A673 (cell line): ENCODE measurements around the gene PCCA. TPM values are rescaled to one million over a fixed set of nuclear protein-coding genes. Genes with fewer than 3 reads are reported as not detected.

ENCODE experiments used
- BruUV-seq: library from RNA; stranded (reverse); fragments of 400-500 nt; replicated peaks from 2 replicates; lab custom pipeline; 2021; lab: Mats Ljungman, UMichigan
- CTCF ChIA-PET: fragments of 300-600 bp; sonication (Branson Sonifier 250); formaldehyde crosslinking; loops from one replicate; lab custom pipeline; 2022; ENCODE audit warnings: antibody characterized with exemption; lab: Charles Lee
- POLR2A ChIA-PET: fragments of 300-600 bp; sonication (Branson Sonifier 250); formaldehyde crosslinking; loops from one replicate; lab custom pipeline; 2022; ENCODE audit warnings: antibody characterized with exemption; ENCODE audit not compliant: low non-redundant PET; lab: Charles Lee
- DNase-seq: peaks from one replicate; pipeline ENCODE4 v3.0.0-alpha.2; 2015; ENCODE audit warnings: low spot score
- H3K27ac ChIP-seq: fragments of 200-600 bp; sonication (generic); 2 replicates; pipeline ENCODE4 v1.5.1; 2016; ENCODE audit warnings: mixed run types, low read depth, mild to moderate bottlenecking, mixed read lengths, antibody characterized with exemption, low read length; ENCODE audit not compliant: poor library complexity, severe bottlenecking
- H3K27me3 ChIP-seq: fragments of 200-600 bp; sonication (generic); replicated peaks from 2 replicates; pipeline ENCODE4 v1.6.1; 2017; ENCODE audit warnings: mixed run types, low read depth, mild to moderate bottlenecking, mixed read lengths, antibody characterized with exemption, low read length; ENCODE audit not compliant: insufficient read depth, poor library complexity
- H3K36me3 ChIP-seq: fragments of 200-600 bp; sonication (generic); 2 replicates; pipeline ENCODE4 v1.6.1; 2016; ENCODE audit warnings: mixed run types, mild to moderate bottlenecking, mixed read lengths, antibody characterized with exemption, low read length; ENCODE audit not compliant: insufficient read depth, poor library complexity, severe bottlenecking
- H3K4me1 ChIP-seq: fragments of 200-600 bp; sonication (generic); 2 replicates; pipeline ENCODE4 v1.6.1; 2017; ENCODE audit warnings: mixed run types, mild to moderate bottlenecking, mixed read lengths, antibody characterized with exemption, low read length; ENCODE audit not compliant: insufficient read depth, poor library complexity, severe bottlenecking
- H3K4me3 ChIP-seq: fragments of 200-600 bp; sonication (generic); 2 replicates; pipeline ENCODE4 v1.5.1; 2016; ENCODE audit warnings: low read depth, mixed run types, mild to moderate bottlenecking, mixed read lengths, low read length; ENCODE audit not compliant: poor library complexity, severe bottlenecking
- H3K9me3 ChIP-seq: fragments of 200-600 bp; sonication (generic); 2 replicates; pipeline ENCODE4 v1.6.1; 2016; ENCODE audit warnings: mixed run types, low read depth, mild to moderate bottlenecking, mixed read lengths, antibody characterized with exemption, low read length; ENCODE audit not compliant: poor library complexity, severe bottlenecking
- CTCF ChIP-seq: fragments of 300-800, 200-600 bp; sonication (generic); conservative IDR thresholded peaks from 2 replicates; pipeline ENCODE4 v1.5.1; 2017; ENCODE audit warnings: low read depth, mild to moderate bottlenecking, antibody characterized with exemption, low read length, moderate library complexity, mixed read lengths
- EZH2 ChIP-seq: fragments of 200-600 bp; sonication (generic); IDR thresholded peaks from 2 replicates; pipeline ENCODE4 v1.6.1; 2017; ENCODE audit warnings: borderline replicate concordance, low read depth, mild to moderate bottlenecking, mixed read lengths, antibody characterized with exemption, low read length; ENCODE audit not compliant: poor library complexity, severe bottlenecking
- intact Hi-C: fragments of 100-400 bp; cut with micrococcal nuclease; formaldehyde crosslinking; loops from one replicate; pipeline ENCODE4 v1.10.0; 2022; ENCODE audit not compliant: unreplicated experiment
- total RNA-seq: library from RNA; stranded (reverse); gene quantifications from 2 replicates; pipeline ENCODE4 v1.2.3, GENCODE V29; 2021

Gene PCCA
- total RNA-seq, 1 experiment from 2014 or later, result 93.0 TPM

GRCh38 chr13:100470866-100471505, 382.1 kb downstream of the PCCA start:
- BruUV-seq, result no TSS peak
- H3K27me3 ChIP-seq, result no peaks in the 10 kb centered on the region
- CTCF ChIA-PET, result no interaction called here
- no peaks in the 10 kb centered on the region for H3K9me3 ChIP-seq
- no peak overlapping the region for H3K27ac ChIP-seq
- intact Hi-C loops, result no loop called here
- H3K36me3 ChIP-seq, result no peaks in the 10 kb centered on the region
- H3K4me3 ChIP-seq, result no peak overlapping the region
- no peak for TF ChIP-seq EZH2
- no peak for TF ChIP-seq CTCF
- DNase-seq, result no peak
- POLR2A ChIA-PET, result no interaction called here
- peaks cover 14% of the 10 kb centered on the region for H3K4me1 ChIP-seq

GRCh38 chr13:100473087-100473486, 384.2 kb downstream of the PCCA start:
- no peak for TF ChIP-seq CTCF
- no peak for TF ChIP-seq EZH2
- no peaks in the 10 kb centered on the region for H3K9me3 ChIP-seq
- ChIA-PET POLR2A (interaction anchor here (0.6 kb wide), 1 partner anchor 556 kb away, joined by 3 read pairs; no protein-coding TSS in a partner anchor), CTCF (no interaction called here)
- no peak overlapping the region for H3K4me3 ChIP-seq
- no peak overlapping the region for H3K27ac ChIP-seq
- H3K27me3 ChIP-seq, result no peaks in the 10 kb centered on the region
- DNase-seq, result no peak
- H3K36me3 ChIP-seq, result no peaks in the 10 kb centered on the region
- intact Hi-C loops, result no loop called here
- peaks cover 14% of the 10 kb centered on the region for H3K4me1 ChIP-seq
- no TSS peak for BruUV-seq

GRCh38 chr13:100473501-100474044, 384.7 kb downstream of the PCCA start:
- intact Hi-C loops, result no loop called here
- ChIA-PET POLR2A (no interaction called here), CTCF (no interaction called here)
- Histone ChIP-seq H3K4me3 (no peak overlapping the region), H3K36me3 (no peaks in the 10 kb centered on the region), H3K9me3 (no peaks in the 10 kb centered on the region), H3K27me3 (no peaks in the 10 kb centered on the region), H3K27ac (no peak overlapping the region), H3K4me1 (peaks cover 14% of the 10 kb centered on the region)
- no peak for DNase-seq
- TF ChIP-seq EZH2 (no peak), CTCF (no peak)
- BruUV-seq, result no TSS peak
